ENCODE measurements around the gene DYRK1A.

DNA sequence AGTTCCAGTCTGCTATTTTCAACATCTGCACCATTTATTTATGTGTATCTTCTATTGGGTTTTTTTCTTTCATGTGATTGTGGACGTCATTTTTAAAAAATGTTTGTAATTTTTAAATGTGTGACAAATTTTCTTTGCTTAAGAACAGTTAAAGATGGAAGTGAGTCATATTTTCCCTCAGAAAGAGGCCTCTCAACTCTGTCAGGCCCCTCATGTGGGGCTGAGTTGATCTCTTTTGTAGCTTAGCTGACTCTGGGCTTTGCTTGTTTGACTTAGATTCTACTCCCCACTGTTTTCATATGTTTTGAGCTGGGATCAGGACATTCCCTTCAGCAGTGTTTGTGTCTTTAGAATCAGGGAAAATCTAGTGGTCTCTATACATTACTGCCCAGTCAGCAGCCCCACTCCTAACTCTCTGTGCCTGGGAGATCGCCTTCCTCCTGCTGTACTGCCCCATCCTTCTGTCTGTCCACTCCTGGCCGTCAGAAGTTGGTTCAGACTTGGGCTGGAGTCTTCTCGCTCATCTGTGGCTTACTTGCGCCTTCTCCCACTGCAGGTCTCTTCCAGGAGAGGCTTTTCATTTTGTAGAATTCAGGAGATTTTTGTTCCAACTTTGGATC, 137.4 kb downstream of the DYRK1A start:
- TF ChIP-seq POLR2AphosphoS5 (IDR thresholded peaks at IDR 0.05; ENCODE audit: low read length) (no peak), EZH2 (IDR thresholded peaks at IDR 0.05; ENCODE audit: borderline replicate concordance, control insufficient read depth, low read depth, low read length) (no peak), TAF1 (IDR thresholded peaks at IDR 0.05; ENCODE audit: borderline replicate concordance, low read depth, low read length) (no peak), ZNF274 (IDR thresholded peaks at IDR 0.05; ENCODE audit: insufficient read depth, insufficient read length) (no peak), ZNF384 (IDR thresholded peaks at IDR 0.05; ENCODE audit: borderline replicate concordance, low read depth, low read length) (no peak), SREBF2 (IDR thresholded peaks at IDR 0.05; ENCODE audit: low read length) (no peak), TBL1XR1 (IDR thresholded peaks at IDR 0.05; ENCODE audit: low read depth, low read length) (no peak), CHD1 (IDR thresholded peaks at IDR 0.05; ENCODE audit: low read depth, low read length) (no peak), LARP7 (IDR thresholded peaks at IDR 0.05) (no peak), SIX5 (IDR thresholded peaks at IDR 0.05; ENCODE audit: low read depth, low read length, severe bottlenecking) (no peak)
- TF ChIP-seq, protein P1, sequence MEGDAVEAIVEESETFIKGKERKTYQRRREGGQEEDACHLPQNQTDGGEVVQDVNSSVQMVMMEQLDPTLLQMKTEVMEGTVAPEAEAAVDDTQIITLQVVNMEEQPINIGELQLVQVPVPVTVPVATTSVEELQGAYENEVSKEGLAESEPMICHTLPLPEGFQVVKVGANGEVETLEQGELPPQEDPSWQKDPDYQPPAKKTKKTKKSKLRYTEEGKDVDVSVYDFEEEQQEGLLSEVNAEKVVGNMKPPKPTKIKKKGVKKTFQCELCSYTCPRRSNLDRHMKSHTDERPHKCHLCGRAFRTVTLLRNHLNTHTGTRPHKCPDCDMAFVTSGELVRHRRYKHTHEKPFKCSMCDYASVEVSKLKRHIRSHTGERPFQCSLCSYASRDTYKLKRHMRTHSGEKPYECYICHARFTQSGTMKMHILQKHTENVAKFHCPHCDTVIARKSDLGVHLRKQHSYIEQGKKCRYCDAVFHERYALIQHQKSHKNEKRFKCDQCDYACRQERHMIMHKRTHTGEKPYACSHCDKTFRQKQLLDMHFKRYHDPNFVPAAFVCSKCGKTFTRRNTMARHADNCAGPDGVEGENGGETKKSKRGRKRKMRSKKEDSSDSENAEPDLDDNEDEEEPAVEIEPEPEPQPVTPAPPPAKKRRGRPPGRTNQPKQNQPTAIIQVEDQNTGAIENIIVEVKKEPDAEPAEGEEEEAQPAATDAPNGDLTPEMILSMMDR (IDR thresholded peaks at IDR 0.05 in 2 of 3, conservative IDR thresholded peaks at IDR 0.05 in 1 of 3; ENCODE audit: control insufficient read depth in 2 of 3, extremely low read depth in 1 of 3, insufficient read depth in 1 of 3, low read depth in 3 of 3, low read length in 3 of 3), result no peak
- TF ChIP-seq, protein P2, sequence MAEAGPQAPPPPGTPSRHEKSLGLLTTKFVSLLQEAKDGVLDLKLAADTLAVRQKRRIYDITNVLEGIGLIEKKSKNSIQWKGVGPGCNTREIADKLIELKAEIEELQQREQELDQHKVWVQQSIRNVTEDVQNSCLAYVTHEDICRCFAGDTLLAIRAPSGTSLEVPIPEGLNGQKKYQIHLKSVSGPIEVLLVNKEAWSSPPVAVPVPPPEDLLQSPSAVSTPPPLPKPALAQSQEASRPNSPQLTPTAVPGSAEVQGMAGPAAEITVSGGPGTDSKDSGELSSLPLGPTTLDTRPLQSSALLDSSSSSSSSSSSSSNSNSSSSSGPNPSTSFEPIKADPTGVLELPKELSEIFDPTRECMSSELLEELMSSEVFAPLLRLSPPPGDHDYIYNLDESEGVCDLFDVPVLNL (IDR thresholded peaks at IDR 0.05; ENCODE audit: low read depth, low read length), result no peak

Data from GM12878 (cell line).